ENCODE measurements around the gene BAD. TPM values are rescaled to one million over a fixed set of nuclear protein-coding genes. Genes with fewer than 3 reads are reported as not detected.

Gene BAD
- total RNA-seq, 1 experiment from 2014 or later = 368 TPM

- no peaks in the 10 kb centered on the region for H3F3A ChIP-seq (ENCODE audit: low read length, unreplicated experiment)
- H3K36me3 ChIP-seq (ENCODE audit: low read depth, low read length) = no peaks in the 10 kb centered on the region
- DNase-seq (peak; percentile 73), ATAC-seq (peak; percentile 10)
- H3K4me3 ChIP-seq (ENCODE audit: low read length) = peak overlapping the region; percentile 81
- peak overlapping the region; percentile 91 for H3K4me2 ChIP-seq (ENCODE audit: low read length)
- peak overlapping the region; percentile 88 for H3K9ac ChIP-seq (ENCODE audit: low read length)
- H3K4me1 ChIP-seq (ENCODE audit: insufficient read depth, low read length) = peaks cover 20% of the 10 kb centered on the region
- peak overlapping the region; percentile 66 for H2AFZ ChIP-seq (ENCODE audit: low read length)
- peak; percentile 63 for TF ChIP-seq CTCF (conservative IDR thresholded peaks at IDR 0.05; ENCODE audit: low read depth, low read length)
- TF ChIP-seq EZH2 (IDR thresholded peaks at IDR 0.05; ENCODE audit: low read length, unreplicated experiment) = no peak
- TF ChIP-seq EZH2phosphoT487 (IDR thresholded peaks at IDR 0.05; ENCODE audit: borderline replicate concordance, low read length) = no peak
- H3K9me2 ChIP-seq (replicated peaks; ENCODE audit: low read length) = no peaks in the 10 kb centered on the region
- CTCF ChIA-PET = interaction anchor here (0.6 to 2.0 kb wide), 2 partner anchors 49 to 92 kb away, joined by 6 to 20 read pairs; no protein-coding TSS in a partner anchor
- H4K20me1 ChIP-seq (ENCODE audit: low read length) = no peaks in the 10 kb centered on the region
- no TSS peak for BruUV-seq (replicated peaks)
- no peaks in the 10 kb centered on the region for H3K9me3 ChIP-seq (ENCODE audit: low read length)
- H3K27me3 ChIP-seq (ENCODE audit: low read length) = no peaks in the 10 kb centered on the region
- intact Hi-C loops (cut with micrococcal nuclease) = loop anchor here (1.0 to 2.0 kb wide), 6 partner anchors 11 to 120 kb away; partner anchors contain the start of genes FKBP2, STIP1 and TRMT112
- H3K79me2 ChIP-seq (ENCODE audit: low read length) = peaks cover 39% of the 10 kb centered on the region
- H3K27ac ChIP-seq (ENCODE audit: low read length) = peak overlapping the region; percentile 74
- POLR2A ChIA-PET (ENCODE audit: unreplicated experiment) = interaction anchor here (1.6 kb wide), 1 partner anchor 12 kb away, joined by 27 read pairs; the partner anchor contains the start of genes PRDX5 and TRMT112
Measured at GRCh38 chr11:64305691-64306562, 21.5 kb upstream of the BAD start.

GRCh38 chr11:64305075-64305690, 20.7 kb upstream of the BAD start, which contains the start of gene ESRRA:
ESRRA (plus strand) TSS chr11:64305524; CDS start chr11:64307180, 1,656 bp downstream.
- ChIA-PET POLR2A (ENCODE audit: unreplicated experiment) (interaction anchor here (0.6 to 1.6 kb wide), 2 partner anchors 12 to 50 kb away, joined by 20 to 27 read pairs; partner anchors contain the start of genes PRDX5 and TRMT112), CTCF (interaction anchor here (0.6 to 2.0 kb wide), 10 partner anchors 13 to 970 kb away, joined by 3 to 20 read pairs (median 9); partner anchors contain the start of genes PRDX5 and TRMT112)
- Histone ChIP-seq H3K4me1 (ENCODE audit: insufficient read depth, low read length) (peaks cover 28% of the 10 kb centered on the region), H3K27me3 (ENCODE audit: low read length) (peaks cover 5% of the 10 kb centered on the region), H4K20me1 (ENCODE audit: low read length) (no peaks in the 10 kb centered on the region), H3K4me2 (ENCODE audit: low read length) (peak within 1 kb of the TSS; percentile 92), H3K79me2 (ENCODE audit: low read length) (peaks cover 35% of the 10 kb centered on the region), H3K27ac (ENCODE audit: low read length) (peak within 1 kb of the TSS; percentile 85), H3K9ac (ENCODE audit: low read length) (peak within 1 kb of the TSS; percentile 88), H3K9me2 (replicated peaks; ENCODE audit: low read length) (no peaks in the 10 kb centered on the region), H3K36me3 (ENCODE audit: low read depth, low read length) (no peaks in the 10 kb centered on the region), H3K4me3 (ENCODE audit: low read length) (peak within 1 kb of the TSS; percentile 81), H3K9me3 (ENCODE audit: low read length) (no peaks in the 10 kb centered on the region), H3F3A (ENCODE audit: low read length, unreplicated experiment) (no peaks in the 10 kb centered on the region), H2AFZ (ENCODE audit: low read length) (peak within 1 kb of the TSS; percentile 86)
- intact Hi-C loops (cut with micrococcal nuclease) = loop anchor here (1.0 to 2.0 kb wide), 6 partner anchors 12 to 119 kb away; partner anchors contain the start of genes FKBP2, STIP1 and TRMT112
- BruUV-seq (replicated peaks) = no TSS peak
- DNase-seq (peak; percentile 100), ATAC-seq (peak; percentile 70)
- TF ChIP-seq EZH2 (IDR thresholded peaks at IDR 0.05; ENCODE audit: low read length, unreplicated experiment) = no peak

All from PC-3 (cell line).